ENCODE measurements around the gene CH25H.

- no peak for TF ChIP-seq CTCF (conservative IDR thresholded peaks at IDR 0.05; ENCODE audit: low read depth, low read length)
- no peak for TF ChIP-seq EZH2 (IDR thresholded peaks at IDR 0.05; ENCODE audit: low read length, unreplicated experiment)
- TF ChIP-seq EZH2phosphoT487 (IDR thresholded peaks at IDR 0.05; ENCODE audit: borderline replicate concordance, low read length) = no peak
Observed at GRCh38 chr10:89209718-89210117, 2.6 kb upstream of the CH25H start.
